Erythroblast (primary cell): Measurements from ENCODE around the gene VRK3.

ENCODE experiments used
- DNase-seq, 2 experiments: peaks; one replicate each; lab custom pipeline; 2025; lab: John Stamatoyannopoulos, UW
- GATA1 ChIP-seq: IDR thresholded peaks from 2 replicates; pipeline ENCODE4 v1.6.1; 2011; ENCODE audit warnings: low read depth, mild to moderate bottlenecking, control low read depth, low read length, moderate library complexity
- POLR2A ChIP-seq: IDR thresholded peaks from 2 replicates; pipeline ENCODE4 v1.6.1; 2011; ENCODE audit warnings: mild to moderate bottlenecking, low read length

The VRK3 gene

DNA sequence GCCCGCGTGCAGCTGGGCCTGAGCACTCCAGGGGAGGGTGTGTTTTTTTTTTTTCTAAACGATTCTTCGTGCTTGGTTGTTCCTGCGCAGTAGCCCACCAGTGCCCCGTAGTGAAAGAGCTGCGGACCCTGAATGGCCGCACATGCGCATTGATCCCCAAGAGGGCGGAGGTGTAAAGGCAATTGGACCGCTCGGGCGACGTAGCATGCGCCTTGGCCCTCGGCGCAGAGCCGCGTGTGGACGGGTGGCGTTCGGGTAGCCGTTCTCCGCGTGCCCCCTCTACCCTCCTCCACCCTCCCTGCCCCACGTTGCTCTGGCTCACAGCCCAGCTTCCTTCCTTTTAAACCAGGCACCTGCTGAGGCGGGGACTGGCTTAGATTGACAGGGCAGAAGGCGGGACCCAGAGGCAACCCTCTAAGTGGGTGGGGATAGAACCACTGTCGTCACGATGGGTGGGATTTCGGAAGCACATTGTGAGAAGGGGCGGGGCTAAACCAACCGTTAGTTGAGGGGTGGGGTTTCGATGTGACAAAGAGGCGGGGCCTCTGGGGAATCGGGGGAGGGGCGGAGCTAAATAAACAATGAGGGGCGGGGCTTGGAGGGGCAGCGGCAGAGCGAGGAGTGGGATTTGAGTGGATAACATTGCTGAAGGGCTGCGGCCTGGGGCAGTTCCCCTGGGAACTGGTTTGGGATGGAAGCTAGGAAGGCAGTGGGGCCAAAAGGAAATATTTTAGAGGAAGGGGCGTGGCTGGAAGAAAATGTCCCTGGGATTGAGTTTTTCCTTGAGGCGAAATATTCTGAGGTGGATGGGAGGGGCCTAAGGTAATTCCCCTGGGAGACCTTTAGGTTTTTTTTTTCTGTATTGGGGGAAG is 95.3 kb downstream of the VRK3 start:
- peak; percentile 97 for DNase-seq
- TF ChIP-seq GATA1 = no peak
- peak; percentile 76 for TF ChIP-seq POLR2A

DNA sequence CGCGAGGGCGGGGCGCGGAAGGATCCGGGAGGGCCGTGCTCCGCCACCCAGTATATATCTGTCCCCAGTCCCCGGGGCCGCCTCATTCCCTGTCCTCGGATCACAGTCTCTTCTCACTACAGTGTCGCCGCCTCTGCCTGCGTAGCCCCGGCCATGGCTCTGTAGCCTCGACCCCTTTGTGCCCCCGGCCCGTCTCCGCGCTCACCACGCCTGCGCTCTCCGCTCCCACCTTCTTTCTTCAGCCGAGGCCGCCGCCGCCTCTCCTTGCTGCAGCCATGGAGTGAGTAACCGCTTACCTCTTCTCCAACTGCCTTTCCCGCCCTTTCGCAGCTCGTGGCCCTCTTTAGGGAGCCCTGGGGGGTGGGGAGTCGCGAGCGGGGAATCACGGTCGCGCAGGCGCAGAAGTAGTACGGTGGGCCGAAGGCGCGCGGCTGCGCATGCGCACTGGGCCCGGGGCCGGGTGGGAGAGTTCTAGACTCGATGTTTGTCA is 96.0 kb downstream of the VRK3 start, which contains the start of the genes ATF5 and NUP62:
ATF5 (plus strand) TSS at position 85 of the 490 bp plus-strand sequence. CDS start 1,646 bp downstream, outside the sequence.
NUP62 (minus strand) TSS at position 384 of the 490 bp plus-strand sequence. CDS start 19,697 bp downstream, outside the sequence.
- peak; percentile 93 to 95 for DNase-seq
- TF ChIP-seq POLR2A = peak; percentile 86
- TF ChIP-seq GATA1 = no peak

DNA sequence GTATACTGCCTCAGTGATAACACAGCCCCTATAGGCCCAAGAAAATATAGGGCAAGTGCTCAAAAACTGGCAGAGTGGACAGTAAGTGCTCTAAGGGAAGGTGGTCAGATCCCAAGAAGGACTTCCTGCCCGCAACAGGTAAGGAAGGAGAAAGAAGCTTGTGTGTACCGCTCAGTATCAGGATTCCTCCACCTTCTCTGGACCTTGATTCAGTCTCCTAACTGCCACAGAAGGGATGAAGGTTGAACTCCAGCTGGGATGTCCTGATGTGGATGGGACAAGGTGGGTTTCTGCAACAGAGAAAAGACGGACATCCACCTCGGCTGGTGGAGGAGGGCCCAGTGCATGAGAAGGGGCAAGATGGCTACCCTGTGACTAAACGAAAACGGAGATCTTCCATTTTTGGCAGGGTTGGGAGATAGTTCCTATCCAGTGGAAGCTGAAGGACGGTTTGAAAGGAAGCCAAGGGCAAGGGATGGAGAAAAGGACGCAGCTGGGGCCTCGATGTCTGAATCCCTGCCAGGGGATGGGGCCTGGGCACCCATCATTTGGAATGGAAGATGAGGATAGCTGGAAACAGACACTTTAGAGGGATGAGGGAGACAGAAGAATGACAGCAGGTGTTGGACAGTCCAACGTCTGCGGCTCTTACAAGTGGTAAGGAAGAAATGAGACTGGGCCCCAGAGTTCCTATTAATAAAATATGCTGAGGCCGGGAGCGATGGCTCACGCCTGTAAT is 97.5 kb downstream of the VRK3 start:
- no peak for TF ChIP-seq GATA1
- TF ChIP-seq POLR2A = no peak
- DNase-seq = no peak

DNA sequence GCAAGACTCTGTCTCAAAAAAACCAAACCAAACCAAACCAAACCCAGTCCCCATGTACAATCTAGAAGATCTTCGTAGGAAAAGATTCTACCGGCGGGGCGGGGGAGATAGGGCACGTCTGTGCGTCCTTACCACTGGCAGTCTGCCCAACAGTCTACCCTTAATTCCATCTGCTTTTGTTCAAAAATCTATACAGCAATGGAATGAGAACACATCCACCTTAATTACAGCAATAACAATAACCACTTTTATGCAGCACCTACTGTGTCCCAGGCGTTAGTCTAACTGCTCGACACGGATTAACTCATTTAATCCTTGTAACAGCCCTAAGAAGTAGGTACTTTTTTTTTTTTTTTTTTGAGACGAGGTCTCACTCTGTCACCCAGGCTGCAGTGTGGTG is 98.7 kb downstream of the VRK3 start:
- TF ChIP-seq GATA1 (no peak), POLR2A (no peak)
- DNase-seq = peak in 1 of 2 experiments; percentile 50
